GM12873 (cell line): ENCODE measurements around the gene MIA.

ENCODE experiments used
- CTCF ChIP-seq: IDR thresholded peaks from 2 replicates; pipeline ENCODE4 v1.5.1; 2012; ENCODE audit warnings: low read depth, mild to moderate bottlenecking, moderate library complexity, low read length, control low read depth; ENCODE audit not compliant: insufficient read depth; ENCODE audit errors: missing control alignments

MIA gene

GRCh38 chr19:40739030-40739839 lies 36.1 kb upstream of the MIA start:
- no peak for TF ChIP-seq CTCF

DNA sequence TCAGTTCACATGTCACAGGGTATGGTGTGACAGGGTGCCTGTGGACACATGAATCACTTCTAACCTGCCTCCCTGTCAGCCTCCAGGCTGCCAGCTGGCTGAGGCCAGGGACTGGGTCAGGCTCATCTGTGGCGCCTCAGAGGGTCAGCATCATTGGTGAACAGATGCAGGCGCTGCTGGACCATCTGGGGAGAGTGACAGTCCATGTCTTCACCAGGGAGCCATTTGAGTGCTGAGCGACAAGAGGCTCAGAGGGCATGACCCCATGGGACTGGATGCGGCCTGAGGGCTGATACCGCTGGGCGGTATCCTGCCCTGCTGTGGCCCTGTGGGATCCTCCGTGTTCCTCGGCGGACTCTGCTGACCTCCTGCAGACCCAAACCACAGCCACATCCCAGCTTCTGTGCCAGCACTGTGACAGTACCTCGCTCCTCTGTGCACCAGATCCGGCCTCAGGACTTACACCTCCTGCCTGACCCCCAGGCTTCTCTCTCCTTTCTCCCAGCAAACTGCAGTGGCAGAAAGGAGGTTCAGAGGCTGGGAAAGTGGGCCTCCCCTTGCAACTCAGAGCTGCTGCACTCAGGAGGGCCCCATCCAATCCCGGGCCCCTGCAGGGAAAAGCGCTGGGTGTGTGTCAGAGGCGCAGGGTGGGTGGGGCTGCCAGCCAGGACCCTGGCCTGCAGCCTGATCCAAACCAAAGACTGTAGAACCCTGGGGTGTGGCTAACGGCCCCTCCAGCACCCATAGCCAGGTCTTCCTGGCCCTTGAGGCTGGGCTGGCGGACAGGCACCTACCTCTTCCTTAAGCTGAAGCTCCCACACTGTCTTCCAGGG lies 35.2 kb upstream of the MIA start:
- no peak for TF ChIP-seq CTCF

GRCh38 chr19:40740747-40741146 lies 34.6 kb upstream of the MIA start:
- TF ChIP-seq CTCF: no peak

DNA sequence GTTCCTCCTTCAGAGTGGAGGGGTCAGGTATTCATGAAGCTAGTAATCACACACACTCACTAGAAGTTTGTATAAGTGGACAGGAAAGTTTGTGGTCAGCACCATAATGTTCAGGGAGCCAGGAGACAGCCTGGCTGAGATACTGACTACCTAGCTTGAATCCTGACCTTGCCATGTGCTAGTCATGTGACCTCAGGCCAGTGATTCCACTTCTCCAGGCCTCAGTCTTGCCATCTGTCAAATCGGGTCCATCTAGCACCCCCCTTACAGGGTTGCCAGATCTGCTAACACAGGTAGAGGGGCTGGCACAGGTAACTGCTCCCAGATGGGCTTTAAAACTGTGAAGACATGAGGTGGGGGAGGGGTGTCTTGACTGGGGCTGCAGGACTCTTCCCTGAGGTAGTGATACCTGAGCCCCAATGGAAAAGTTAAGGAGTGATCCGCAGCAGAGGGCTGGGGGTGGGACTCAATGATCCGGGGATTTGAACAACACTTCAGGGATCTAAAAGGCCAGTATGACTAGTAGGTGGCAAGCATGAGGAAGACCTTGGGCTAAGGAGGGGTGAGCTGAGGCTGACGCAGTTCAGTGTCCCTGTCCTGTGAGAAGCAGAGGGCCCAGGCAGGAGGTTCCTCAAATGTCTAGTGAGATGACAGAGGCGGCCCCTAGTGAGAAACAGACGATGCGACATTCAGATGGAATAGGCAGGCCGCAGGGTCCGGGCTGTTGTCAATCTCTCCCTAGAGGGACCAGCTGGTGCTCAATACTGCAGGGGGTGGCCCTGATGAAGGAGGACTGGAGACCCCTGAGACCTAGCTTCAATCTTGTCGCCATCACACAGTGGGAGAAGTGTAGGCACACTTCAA lies 33.6 kb upstream of the MIA start:
- no peak for TF ChIP-seq CTCF

DNA sequence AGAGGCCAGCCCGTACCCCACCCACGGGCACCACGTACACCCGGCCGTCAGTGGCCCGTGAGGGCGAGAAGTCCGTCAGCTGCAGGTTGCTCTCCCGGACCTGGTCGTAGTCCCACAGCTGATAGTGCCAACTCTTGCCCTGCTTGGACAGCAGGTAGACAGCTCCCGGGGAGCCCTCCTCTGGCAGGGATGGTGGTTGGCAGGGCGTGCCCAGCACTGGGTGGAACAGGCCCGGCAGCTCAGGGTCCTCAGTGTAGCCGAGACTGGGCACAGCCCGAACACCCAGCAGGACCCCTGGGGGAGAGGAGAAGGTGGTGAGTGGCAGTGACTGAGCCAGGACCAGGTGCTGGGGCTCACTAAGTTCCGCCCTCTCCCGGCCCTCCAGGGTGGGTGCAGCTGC lies 32.8 kb upstream of the MIA start:
- no peak for TF ChIP-seq CTCF

DNA sequence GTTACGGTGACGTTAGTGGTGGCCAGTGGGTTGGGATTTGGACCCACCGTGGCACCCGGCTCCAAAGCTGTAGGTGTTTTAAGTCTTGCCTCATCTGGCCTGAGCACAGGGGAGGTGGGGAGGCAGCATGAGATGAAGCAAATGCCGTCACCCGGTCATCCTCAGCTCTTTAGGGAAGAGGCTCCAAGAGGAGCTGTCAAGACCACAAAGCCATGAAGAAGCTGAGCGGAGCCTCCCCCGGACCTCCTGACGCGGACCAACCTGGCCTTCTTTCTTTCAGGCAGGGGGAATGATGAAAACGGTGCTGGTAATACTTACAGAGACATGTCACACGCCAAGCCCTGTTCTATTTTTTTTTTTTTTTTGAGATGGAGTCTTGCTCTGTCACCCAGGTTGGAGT lies 32.4 kb upstream of the MIA start:
- no peak for TF ChIP-seq CTCF
